ENCODE measurements around the gene SRD5A1. TPM values are rescaled to one million over a fixed set of nuclear protein-coding genes. Genes with fewer than 3 reads are reported as not detected.

Gene SRD5A1
- total RNA-seq, 4 donors from 2014 or later = 3.5 to 11.5 (median 6.9) TPM

GRCh38 chr5:6608016-6608415 lies 25.2 kb upstream of the SRD5A1 start:
- no peak for TF ChIP-seq POLR2A (IDR thresholded peaks at IDR 0.05)
- TF ChIP-seq EP300 (IDR thresholded peaks at IDR 0.05) = no peak
- no peak for TF ChIP-seq CTCF (IDR thresholded peaks at IDR 0.05)
- Histone ChIP-seq H3K27ac (no peak overlapping the region), H3K27me3 (no peaks in the 10 kb centered on the region), H3K9me3 (no peaks in the 10 kb centered on the region), H3K4me3 (no peak overlapping the region), H3K4me1 (no peaks in the 10 kb centered on the region), H3K36me3 (peaks cover 0 to 100% (median 39%) of the 10 kb centered on the region in 3 donors)
- WGBS, 2 donors = 84 to 86% methylated on average over 3 of the region's 3 CpGs
- DNase-seq (ENCODE audit: low spot score in 2 of 2) = no peak

GRCh38 chr5:6611334-6612256 lies 21.6 kb upstream of the SRD5A1 start:
- no peak for DNase-seq (ENCODE audit: low spot score in 2 of 2)
- no peaks in the 10 kb centered on the region for H3K27me3 ChIP-seq
- H3K4me3 ChIP-seq = no peak overlapping the region
- TF ChIP-seq POLR2A (IDR thresholded peaks at IDR 0.05) = no peak
- no peak for TF ChIP-seq EP300 (IDR thresholded peaks at IDR 0.05)
- no peak for TF ChIP-seq CTCF (IDR thresholded peaks at IDR 0.05)
- H3K9me3 ChIP-seq = no peaks in the 10 kb centered on the region
- H3K36me3 ChIP-seq = peaks cover 0 to 99% (median 19%) of the 10 kb centered on the region in 3 donors
- no peaks in the 10 kb centered on the region for H3K4me1 ChIP-seq
- H3K27ac ChIP-seq = no peak overlapping the region
- WGBS, 2 donors = 87 to 89% methylated on average over 20 of the region's 20 CpGs

- Histone ChIP-seq H3K27ac (no peak overlapping the region), H3K4me1 (no peaks in the 10 kb centered on the region), H3K27me3 (no peaks in the 10 kb centered on the region), H3K36me3 (peaks cover 7 to 95% (median 10%) of the 10 kb centered on the region in 3 donors), H3K4me3 (no peak overlapping the region), H3K9me3 (no peaks in the 10 kb centered on the region)
- WGBS, 2 donors = 54 to 70% methylated on average over 8 of the region's 8 CpGs
- TF ChIP-seq CTCF (IDR thresholded peaks at IDR 0.05) = no peak
- no peak for TF ChIP-seq EP300 (IDR thresholded peaks at IDR 0.05)
- no peak for TF ChIP-seq POLR2A (IDR thresholded peaks at IDR 0.05)
- DNase-seq (ENCODE audit: low spot score in 2 of 2) = no peak
Observed at GRCh38 chr5:6615034-6615815, 18.0 kb upstream of the SRD5A1 start.

- no peak for DNase-seq (ENCODE audit: low spot score in 2 of 2)
- WGBS, 2 donors = 91% methylated on average over 6 of the region's 6 CpGs
- Histone ChIP-seq H3K36me3 (peaks cover 7 to 95% (median 10%) of the 10 kb centered on the region in 3 donors), H3K9me3 (no peaks in the 10 kb centered on the region), H3K4me3 (no peak overlapping the region), H3K27me3 (no peaks in the 10 kb centered on the region), H3K4me1 (no peaks in the 10 kb centered on the region), H3K27ac (no peak overlapping the region)
- no peak for TF ChIP-seq POLR2A (IDR thresholded peaks at IDR 0.05)
- TF ChIP-seq CTCF (IDR thresholded peaks at IDR 0.05) = no peak
- TF ChIP-seq EP300 (IDR thresholded peaks at IDR 0.05) = no peak
Observed at GRCh38 chr5:6616632-6617031, 16.6 kb upstream of the SRD5A1 start.
